Osteoblast (primary cell): ENCODE results near the gene SDHAF3. TPM values are rescaled to one million over a fixed set of nuclear protein-coding genes. Genes with fewer than 3 reads are reported as not detected.
A peak's percentile ranks its signal among the peaks of the same experiment; 100 is the strongest.
"Not testable (repeated sequence)": the region's sequence is repeated elsewhere in the genome, so short reads cannot be mapped to it uniquely, and the experiment has no call there.

Experiments used
- DNase-seq: peaks from one replicate; pipeline ENCODE4 v3.0.0; 2011; ENCODE audit warnings: low spot score, mixed read lengths; ENCODE audit not compliant: insufficient read length; ENCODE audit errors: missing footprints
- H2AFZ ChIP-seq: 2 replicates; pipeline ENCODE4 v1.6.0; 2011; ENCODE audit warnings: mild to moderate bottlenecking, low read length
- H3K27ac ChIP-seq: 2 replicates; pipeline ENCODE4 v1.5.1; 2011; ENCODE audit warnings: mild to moderate bottlenecking, low read depth, low read length, moderate library complexity
- H3K27me3 ChIP-seq: 2 replicates; pipeline ENCODE4 v1.6.0; 2012; ENCODE audit warnings: mild to moderate bottlenecking, control low read depth, inconsistent platforms, low read length, moderate library complexity; ENCODE audit not compliant: insufficient read depth
- H3K36me3 ChIP-seq: 2 replicates; pipeline ENCODE4 v1.5.1; 2011; ENCODE audit warnings: mild to moderate bottlenecking, low read length, control low read depth, moderate library complexity; ENCODE audit not compliant: insufficient read depth
- H3K4me1 ChIP-seq: 2 replicates; pipeline ENCODE4 v1.5.1; 2011; ENCODE audit warnings: mild to moderate bottlenecking, low read length, control low read depth, moderate library complexity; ENCODE audit not compliant: insufficient read depth
- H3K4me2 ChIP-seq: 2 replicates; pipeline ENCODE4 v1.6.0; 2011; ENCODE audit warnings: mild to moderate bottlenecking, low read length; ENCODE audit not compliant: insufficient read depth
- H3K4me3 ChIP-seq: fragments of 200-600 bp; sonication (generic); 3 replicates; pipeline ENCODE4 v1.5.1; 2012; ENCODE audit warnings: mild to moderate bottlenecking, low read length, inconsistent platforms; ENCODE audit not compliant: insufficient read depth
- H3K79me2 ChIP-seq: 2 replicates; pipeline ENCODE4 v1.6.0; 2012; ENCODE audit warnings: mild to moderate bottlenecking, low read length, control low read depth, inconsistent platforms; ENCODE audit not compliant: insufficient read depth
- H3K9me3 ChIP-seq: 2 replicates; pipeline ENCODE4 v1.5.1; 2011; ENCODE audit warnings: low read depth, low read length, control low read depth
- H4K20me1 ChIP-seq: 2 replicates; pipeline ENCODE4 v1.6.0; 2012; ENCODE audit warnings: mild to moderate bottlenecking, low read length, control low read depth; ENCODE audit not compliant: insufficient read depth
- CTCF ChIP-seq: IDR thresholded peaks from 2 replicates; pipeline ENCODE4 v1.5.1; 2011; ENCODE audit warnings: mild to moderate bottlenecking, low read depth, low read length, moderate library complexity; ENCODE audit errors: extremely low read depth
- total RNA-seq: library from RNA; depleted of rRNA; stranded (reverse); fragments of >200 nt; gene quantifications from 2 replicates; pipeline ENCODE4 v1.2.3, GENCODE V29; 2012

SDHAF3 gene
- 6.5 and 9.1 TPM in 2 replicates for total RNA-seq

- Histone ChIP-seq H4K20me1 (no peaks in the 10 kb centered on the region), H3K4me1 (peaks cover 7% of the 10 kb centered on the region), H3K4me3 (peak within 1 kb of the TSS; percentile 97), H3K27ac (peak within 1 kb of the TSS; percentile 76), H3K79me2 (no peaks in the 10 kb centered on the region), H3K9me3 (no peaks in the 10 kb centered on the region), H3K27me3 (no peaks in the 10 kb centered on the region), H3K36me3 (no peaks in the 10 kb centered on the region), H3K4me2 (peak within 1 kb of the TSS; percentile 90), H2AFZ (peak within 1 kb of the TSS; percentile 100)
- TF ChIP-seq CTCF, result no peak
- peak; percentile 94 for DNase-seq
These were observed at the start of gene SDHAF3 for GRCh38 chr7:97117372-97118188. Gene SDHAF3 (plus strand): TSS chr7:97117698. CDS start chr7:97117724, 26 bp downstream.

- not testable (repeated sequence) for DNase-seq
These were observed 45.5 kb upstream of the SDHAF3 start for GRCh38 chr7:97072025-97072424.

GRCh38 chr7:97075928-97076327, 41.6 kb upstream of the SDHAF3 start:
- no peak overlapping the region for H3K27ac ChIP-seq
- H3K79me2 ChIP-seq, result no peaks in the 10 kb centered on the region
- DNase-seq, result no peak
- H3K9me3 ChIP-seq, result no peaks in the 10 kb centered on the region
- H3K36me3 ChIP-seq, result no peaks in the 10 kb centered on the region
- H3K27me3 ChIP-seq, result no peaks in the 10 kb centered on the region
- no peak overlapping the region for H3K4me3 ChIP-seq
- TF ChIP-seq CTCF, result no peak
- H3K4me2 ChIP-seq, result no peak overlapping the region
- H3K4me1 ChIP-seq, result no peaks in the 10 kb centered on the region
- H2AFZ ChIP-seq, result no peak overlapping the region
- no peaks in the 10 kb centered on the region for H4K20me1 ChIP-seq

More at GRCh38 chr7:97072025-97072424, 45.5 kb upstream of the SDHAF3 start:
- H3K36me3 ChIP-seq, H2AFZ ChIP-seq, H3K4me1 ChIP-seq, H3K27me3 ChIP-seq, H3K79me2 ChIP-seq, H3K27ac ChIP-seq, H3K4me3 ChIP-seq, H4K20me1 ChIP-seq, H3K9me3 ChIP-seq, H3K4me2 ChIP-seq: not testable (repeated sequence)

GRCh38 chr7:97078023-97078969, 39.2 kb upstream of the SDHAF3 start:
- TF ChIP-seq CTCF, result no peak
- DNase-seq, result no peak

More at GRCh38 chr7:97078023-97078969, 39.2 kb upstream of the SDHAF3 start:
- Histone ChIP-seq H3K4me1 (no peaks in the 10 kb centered on the region), H3K36me3 (no peaks in the 10 kb centered on the region), H4K20me1 (no peaks in the 10 kb centered on the region), H3K9me3 (no peaks in the 10 kb centered on the region), H3K4me2 (no peak overlapping the region), H2AFZ (no peak overlapping the region), H3K4me3 (no peak overlapping the region), H3K27ac (no peak overlapping the region), H3K27me3 (no peaks in the 10 kb centered on the region), H3K79me2 (no peaks in the 10 kb centered on the region)
